GM23338 (cell line): ENCODE data around the gene NCOA7. TPM values are rescaled to one million over a fixed set of nuclear protein-coding genes. Genes with fewer than 3 reads are reported as not detected.

Experiments used
- ATAC-seq: fragments of 200-7000 bp; cut with Tn5 transposase; 3 replicates; pipeline ENCODE4 v1.9.1; 2020
- DNase-seq: peaks from one replicate; pipeline ENCODE4 v3.0.0-alpha.2; 2015; ENCODE audit warnings: low spot score
- H2AFZ ChIP-seq: fragments of 200-600 bp; sonication (generic); 2 replicates; pipeline ENCODE4 v1.8.0; 2016; ENCODE audit warnings: antibody characterized with exemption, mild to moderate bottlenecking, moderate library complexity
- H3F3A ChIP-seq: fragments of 200-600 bp; sonication (generic); replicated peaks from 2 replicates; pipeline ENCODE4 v1.8.0; 2017; ENCODE audit warnings: antibody characterized with exemption, mixed run types, low read depth
- H3K27ac ChIP-seq: fragments of 200-600 bp; sonication (generic); 2 replicates; pipeline ENCODE4 v1.6.1; 2016; ENCODE audit warnings: low read depth
- H3K27me3 ChIP-seq: fragments of 200-600 bp; sonication (generic); 2 replicates; pipeline ENCODE4 v1.8.0; 2016; ENCODE audit warnings: mild to moderate bottlenecking, mixed run types, moderate library complexity; ENCODE audit not compliant: insufficient read depth
- H3K36me3 ChIP-seq: fragments of 200-600 bp; sonication (generic); 2 replicates; pipeline ENCODE4 v1.8.0; 2016; ENCODE audit warnings: mild to moderate bottlenecking; ENCODE audit not compliant: insufficient read depth
- H3K4me1 ChIP-seq: fragments of 200-600 bp; sonication (generic); 2 replicates; pipeline ENCODE4 v1.8.0; 2016; ENCODE audit warnings: mild to moderate bottlenecking, moderate library complexity; ENCODE audit not compliant: insufficient read depth
- H3K4me2 ChIP-seq: fragments of 200-600 bp; sonication (generic); 2 replicates; pipeline ENCODE4 v1.7.1; 2017; ENCODE audit warnings: mixed run types
- H3K4me3 ChIP-seq: fragments of 200-600 bp; sonication (generic); 2 replicates; pipeline ENCODE4 v1.6.1; 2016; ENCODE audit warnings: mixed run types
- H3K79me2 ChIP-seq: fragments of 200-600 bp; sonication (generic); replicated peaks from 2 replicates; pipeline ENCODE4 v1.8.0; 2017; ENCODE audit warnings: mild to moderate bottlenecking; ENCODE audit not compliant: insufficient read depth
- H3K9me2 ChIP-seq: fragments of 200-600 bp; sonication (generic); 2 replicates; pipeline ENCODE4 v1.8.0; 2017; ENCODE audit not compliant: insufficient read depth
- H4K20me1 ChIP-seq: fragments of 200-600 bp; sonication (generic); replicated peaks from 2 replicates; pipeline ENCODE4 v1.8.0; 2017; ENCODE audit warnings: mild to moderate bottlenecking; ENCODE audit not compliant: insufficient read depth
- H3K27ac Mint-ChIP-seq: 2 replicates; pipeline ENCODE4 v1.8.0; 2020; ENCODE audit warnings: inconsistent platforms, mild to moderate bottlenecking, moderate library complexity, mixed read lengths
- H3K27me3 Mint-ChIP-seq: 3 replicates; pipeline ENCODE4 v1.8.0; 2022; ENCODE audit warnings: low read depth, mild to moderate bottlenecking, moderate library complexity, mixed read lengths, inconsistent platforms; ENCODE audit not compliant: insufficient read depth, poor library complexity
- H3K36me3 Mint-ChIP-seq: 3 replicates; pipeline ENCODE4 v1.8.0; 2021; ENCODE audit warnings: low read depth, mild to moderate bottlenecking, inconsistent platforms, moderate library complexity, mixed read lengths
- H3K4me1 Mint-ChIP-seq: 3 replicates; pipeline ENCODE4 v1.8.0; 2020; ENCODE audit warnings: mild to moderate bottlenecking, inconsistent platforms, mixed read lengths
- H3K4me3 Mint-ChIP-seq: 3 replicates; pipeline ENCODE4 v1.8.0; 2021; ENCODE audit warnings: moderate library complexity, mild to moderate bottlenecking, inconsistent platforms, mixed read lengths
- H3K9me3 Mint-ChIP-seq: 3 replicates; pipeline ENCODE4 v1.8.0; 2020; ENCODE audit warnings: moderate library complexity, mild to moderate bottlenecking, inconsistent platforms, mixed read lengths
- CREB1 ChIP-seq: fragments of 250-450 bp; sonication (Bioruptor Pico); IDR thresholded peaks from 2 replicates; pipeline ENCODE4 v1.5.0; 2020; ENCODE audit warnings: low read depth, mild to moderate bottlenecking, moderate library complexity
- CTCF ChIP-seq, 2 experiments: fragments of 200-600 bp in 1 of 2; sonication (generic) in 1 of 2; conservative IDR thresholded peaks; 2 replicates each; pipeline versions ENCODE4 v1.5.1 to v1.6.1; 2016 to 2017; ENCODE audit warnings: antibody characterized with exemption in 2 of 2, low read depth in 2 of 2, mild to moderate bottlenecking in 2 of 2, moderate library complexity in 1 of 2
- ETS1 ChIP-seq: IDR thresholded peaks from 2 replicates; pipeline ENCODE4 v1.6.1; 2016; ENCODE audit warnings: antibody characterized with exemption
- EZH2phosphoT487 ChIP-seq: fragments of 200-600 bp; sonication (generic); IDR thresholded peaks from one replicate; pipeline ENCODE4 v1.8.1; 2018; ENCODE audit warnings: antibody characterized with exemption; ENCODE audit not compliant: unreplicated experiment
- JUNB ChIP-seq: IDR thresholded peaks from one replicate; pipeline ENCODE4 v1.6.1; 2016; ENCODE audit warnings: antibody characterized with exemption; ENCODE audit not compliant: unreplicated experiment
- NANOG ChIP-seq: IDR thresholded peaks from 2 replicates; pipeline ENCODE4 v1.6.1; 2016; ENCODE audit warnings: antibody characterized with exemption, borderline replicate concordance
- STAT1 ChIP-seq: IDR thresholded peaks from one replicate; pipeline ENCODE4 v1.6.1; 2016; ENCODE audit warnings: antibody characterized with exemption; ENCODE audit not compliant: unreplicated experiment
- ZNF114 ChIP-seq: fragments of 250-450 bp; sonication (Bioruptor Pico); IDR thresholded peaks from 2 replicates; pipeline ENCODE4 v1.5.0; 2020; ENCODE audit warnings: mild to moderate bottlenecking, moderate library complexity
- ZNF331 ChIP-seq: fragments of 250-450 bp; sonication (Bioruptor Pico); IDR thresholded peaks from 2 replicates; pipeline ENCODE4 v1.5.0; 2020; ENCODE audit warnings: low read depth, mild to moderate bottlenecking, moderate library complexity
- ZNF462 ChIP-seq: fragments of 250-450 bp; sonication (Bioruptor Pico); IDR thresholded peaks from 2 replicates; pipeline ENCODE4 v1.5.0; 2020; ENCODE audit warnings: mild to moderate bottlenecking, moderate library complexity
- polyA plus RNA-seq: library from polyadenylated mRNA; unstranded; fragments of >200 nt; fragmentation: Nextera tagmentation; extraction: Ambion mirVana; gene quantifications from 2 replicates; pipeline ENCODE4 v1.2.1, GENCODE V29; 2016
- total RNA-seq: library from RNA; depleted of rRNA; stranded (reverse); fragments of >200 nt; shearing (Covaris generic); gene quantifications from 2 replicates; pipeline ENCODE4 v1.2.3, GENCODE V29; 2014

The NCOA7 gene
- total and polyA plus RNA-seq, 2 experiments from 2014 or later = 9.3 to 15.7 TPM

GRCh38 chr6:125795301-125795700 is 4.5 kb downstream of the NCOA7 start:
- Histone ChIP-seq H3K4me1 (peaks cover 7% of the 10 kb centered on the region; the same call in 1 of the 2 replicates), H3K27me3 (no peaks in the 10 kb centered on the region), H3K79me2 (peaks cover 13% of the 10 kb centered on the region)

More at GRCh38 chr6:125795301-125795700, 4.5 kb downstream of the NCOA7 start:
- 0 out of 2 replicates have a peak, but pooled peaks cover 3% of the 10 kb centered on the region for H3F3A ChIP-seq
- Mint-ChIP-seq H3K9me3 (no peaks in the 10 kb centered on the region), H3K4me3 (no peak overlapping the region), H3K27ac (no peak overlapping the region), H3K27me3 (no peaks in the 10 kb centered on the region), H3K36me3 (no peaks in the 10 kb centered on the region), H3K4me1 (peaks cover 15% of the 10 kb centered on the region)
- TF ChIP-seq NANOG (no peak), ZNF462 (CRISPR knock-in tag) (no peak), CREB1 (no peak), STAT1 (no peak), ZNF331 (CRISPR knock-in tag) (no peak), ZNF114 (CRISPR knock-in tag) (no peak), JUNB (no peak), EZH2phosphoT487 (no peak), ETS1 (no peak), CTCF (conservative IDR thresholded peaks at IDR 0.05; ENCODE audit: low read depth in 2 of 2) (no peak)
- H3K9me2 ChIP-seq = no peaks in the 10 kb centered on the region
- ATAC-seq = no peak
- H3K4me3 ChIP-seq = no peak overlapping the region
- H3K36me3 ChIP-seq = no peaks in the 10 kb centered on the region
- no peak for DNase-seq
- no peak overlapping the region for H3K4me2 ChIP-seq
- no peak overlapping the region for H2AFZ ChIP-seq
- no peak overlapping the region for H3K27ac ChIP-seq
- no peaks in the 10 kb centered on the region; the same call in 1 of the 2 replicates for H4K20me1 ChIP-seq
